ENCODE data around the gene PPCDC.

The PPCDC gene

DNA sequence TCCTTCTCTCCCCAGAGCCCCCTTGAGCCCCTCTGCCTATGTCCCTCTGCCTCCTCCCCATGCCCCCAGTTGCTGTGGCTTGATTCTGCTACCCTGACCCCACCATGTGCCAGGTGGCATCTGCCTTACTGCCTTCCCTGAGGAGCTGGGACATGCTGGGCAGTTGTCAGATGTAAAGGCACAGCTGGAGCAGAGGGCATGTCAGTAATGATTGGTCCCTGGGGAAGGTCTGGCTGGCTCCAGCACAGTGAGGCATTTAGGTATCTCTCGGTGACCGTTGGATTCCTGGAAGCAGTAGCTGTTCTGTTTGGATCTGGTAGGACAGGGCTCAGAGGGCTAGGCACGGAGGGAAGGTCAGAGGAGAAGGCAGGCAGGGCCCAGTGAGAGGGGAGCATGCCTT is 3.5 kb upstream of the PPCDC start:
- no peak for DNase-seq

DNA sequence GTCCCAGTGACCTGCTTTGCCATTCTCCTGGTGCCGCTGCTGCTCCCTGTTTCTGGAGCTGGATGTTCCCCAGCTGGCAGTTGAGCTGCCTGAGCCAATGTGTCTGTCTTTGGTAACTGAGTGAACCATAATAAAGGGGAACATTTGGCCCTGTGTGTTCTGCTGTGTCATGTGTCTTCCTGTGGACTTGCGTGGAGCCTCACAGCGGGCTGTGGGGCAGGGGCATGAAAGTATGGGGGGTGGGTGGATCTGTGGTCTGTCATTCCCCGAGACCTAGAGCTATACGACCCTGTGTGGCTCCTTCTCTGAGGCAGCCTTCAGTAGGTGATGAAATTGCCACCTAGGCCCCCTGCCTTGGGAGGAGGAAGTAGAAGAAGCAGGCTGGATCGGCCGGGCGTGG is 2.0 kb upstream of the PPCDC start:
- DNase-seq, result no peak

DNA sequence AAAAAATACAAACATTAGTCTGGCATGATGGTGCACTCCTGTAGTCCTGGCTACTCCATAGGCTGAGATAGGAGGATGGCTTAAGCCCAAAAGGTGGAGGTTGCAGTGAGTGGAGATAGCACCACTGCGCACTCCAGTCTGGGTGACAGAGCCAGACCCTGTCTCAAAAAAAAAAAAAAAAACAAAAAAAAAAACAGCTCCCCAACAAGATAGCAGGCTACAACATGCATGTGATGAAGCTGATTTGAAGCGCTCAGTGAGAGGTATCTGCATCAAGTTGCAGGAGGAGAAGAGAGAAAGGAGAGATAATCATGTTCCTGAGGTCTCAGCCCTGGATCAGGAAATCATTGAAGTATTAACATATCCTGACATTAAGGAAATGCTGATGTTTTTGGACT is 608 bp upstream of the PPCDC start:
- no peak for DNase-seq

DNA sequence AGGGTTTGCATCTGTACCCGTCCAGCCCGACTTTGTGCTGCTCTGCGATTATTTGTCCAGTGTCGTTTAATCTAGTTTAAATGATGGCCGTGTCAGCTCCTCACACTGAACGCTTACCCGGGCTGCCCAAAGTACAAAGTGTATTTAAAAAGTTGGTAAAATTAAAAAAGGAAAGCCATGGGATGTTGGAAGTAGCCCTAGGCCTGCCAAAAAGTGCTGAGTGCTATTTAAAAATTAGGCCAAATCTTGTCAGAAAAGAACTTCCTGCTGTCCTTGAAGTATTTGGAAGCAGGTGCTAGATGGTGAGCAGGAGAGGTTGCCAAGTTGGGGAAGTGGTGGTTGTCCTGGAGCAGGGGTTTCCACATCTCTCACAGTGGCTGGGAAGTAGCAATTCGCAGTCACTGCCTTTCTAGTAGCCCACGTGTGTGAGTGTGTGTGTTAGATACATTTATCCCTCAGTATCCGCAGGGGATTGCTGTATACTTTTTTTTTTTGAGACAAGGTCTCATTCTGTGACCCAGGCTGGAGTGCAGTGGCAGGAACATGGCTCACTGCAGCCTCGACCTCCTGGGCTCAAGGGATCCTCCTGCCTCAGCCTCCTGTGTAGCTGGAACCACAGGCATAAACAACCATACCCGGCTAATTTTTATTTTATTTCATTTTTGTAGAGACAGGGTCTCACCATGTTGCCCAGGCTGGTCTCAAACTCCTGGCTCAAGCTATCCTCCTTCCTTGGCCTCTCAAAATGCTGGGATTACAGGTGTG is 664 bp downstream of the PPCDC start:
- DNase-seq, result no peak

DNA sequence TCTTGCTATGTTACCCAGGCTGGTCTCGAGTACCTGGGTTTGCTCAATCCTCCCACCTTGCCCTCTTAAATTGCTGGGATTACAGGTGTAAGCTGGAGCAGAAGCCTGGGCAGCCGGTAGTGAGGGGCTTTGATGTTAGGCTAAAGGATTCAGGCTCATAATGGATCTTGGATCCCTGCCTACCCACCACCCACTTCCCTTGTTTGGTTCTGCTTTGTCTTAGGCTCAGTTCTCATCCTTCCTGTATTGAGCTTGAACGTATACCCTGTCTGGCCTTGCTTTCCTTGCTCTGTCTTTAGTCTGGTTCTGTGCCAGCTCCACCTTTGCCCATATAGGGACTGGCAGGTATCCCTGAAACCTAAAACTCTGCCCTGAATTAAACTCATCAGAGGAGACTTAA is 1.7 kb downstream of the PPCDC start:
- DNase-seq, result no peak

DNA sequence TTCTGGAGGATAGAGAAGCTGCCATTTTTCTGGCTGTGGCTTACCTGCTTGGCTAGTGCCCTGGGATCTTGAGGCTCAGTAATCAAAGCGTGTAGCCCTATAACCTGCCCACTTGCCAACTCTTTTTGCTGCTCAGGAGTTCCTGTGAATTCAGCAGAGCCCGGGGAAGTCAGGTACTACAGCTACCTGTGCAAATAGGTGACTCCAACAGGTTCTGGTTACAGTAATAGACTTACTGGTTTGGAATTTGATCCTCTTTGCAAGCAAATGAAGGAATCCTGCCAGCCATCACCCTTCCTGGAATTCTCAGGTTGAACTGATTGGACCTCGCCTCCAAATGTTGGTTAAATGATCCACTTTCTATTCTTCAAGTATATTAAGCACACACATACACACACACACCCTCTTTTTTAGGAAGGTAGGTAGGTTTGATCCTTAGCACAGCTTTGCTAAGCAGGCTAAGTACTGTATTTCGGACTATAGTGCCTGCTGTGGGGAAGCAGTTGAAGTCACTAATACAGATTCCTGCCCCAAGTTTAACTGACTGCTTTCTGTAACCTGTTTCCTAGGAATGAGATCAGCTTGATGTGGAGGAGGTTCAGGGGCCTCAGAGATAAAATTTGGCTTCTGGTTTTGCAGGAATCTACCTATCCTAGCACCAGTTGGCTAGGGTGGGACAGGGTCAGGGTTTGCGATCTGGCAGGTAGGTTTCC is 2.3 kb downstream of the PPCDC start:
- DNase-seq, result no peak

DNA sequence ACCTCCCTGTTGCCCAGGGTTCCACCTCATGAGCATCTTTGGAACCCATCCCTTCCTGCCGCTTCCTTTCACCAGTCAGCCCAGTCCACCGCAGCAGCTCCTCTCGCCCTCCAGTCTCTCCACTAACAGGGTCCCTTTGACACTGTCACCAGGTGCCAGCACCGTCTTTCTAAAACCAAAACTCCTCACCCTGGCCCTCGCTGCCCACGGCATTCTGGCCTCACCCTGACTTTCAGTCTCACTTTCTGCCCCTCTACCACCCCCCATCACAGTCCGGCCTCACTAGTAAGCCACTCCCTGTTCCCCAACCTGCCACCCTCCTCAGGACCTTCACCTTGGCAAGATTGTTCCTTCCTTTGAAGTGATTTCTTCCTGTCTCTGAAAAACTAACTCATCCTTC is 4.2 kb downstream of the PPCDC start:
- DNase-seq, result no peak

DNA sequence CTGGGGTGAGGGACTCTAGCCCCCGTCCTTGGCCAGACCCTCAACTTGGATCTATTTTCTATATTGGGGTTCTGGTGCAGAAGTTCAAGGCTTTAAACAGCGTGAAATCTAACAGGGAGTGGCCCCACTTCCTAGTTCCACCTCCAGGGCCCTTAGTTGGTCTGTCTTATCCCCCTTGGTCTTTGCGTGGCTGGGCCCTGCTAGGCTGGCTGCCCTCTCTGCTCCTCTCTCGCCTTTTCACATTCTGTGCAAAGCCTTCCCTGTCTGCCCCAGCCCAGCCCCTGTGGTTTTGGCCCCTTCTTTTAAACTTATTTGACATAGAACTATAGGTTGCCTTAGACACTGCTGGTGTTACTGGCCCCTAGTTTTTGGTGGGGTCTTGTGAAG is 5.6 kb downstream of the PPCDC start:
- no peak for DNase-seq

DNA sequence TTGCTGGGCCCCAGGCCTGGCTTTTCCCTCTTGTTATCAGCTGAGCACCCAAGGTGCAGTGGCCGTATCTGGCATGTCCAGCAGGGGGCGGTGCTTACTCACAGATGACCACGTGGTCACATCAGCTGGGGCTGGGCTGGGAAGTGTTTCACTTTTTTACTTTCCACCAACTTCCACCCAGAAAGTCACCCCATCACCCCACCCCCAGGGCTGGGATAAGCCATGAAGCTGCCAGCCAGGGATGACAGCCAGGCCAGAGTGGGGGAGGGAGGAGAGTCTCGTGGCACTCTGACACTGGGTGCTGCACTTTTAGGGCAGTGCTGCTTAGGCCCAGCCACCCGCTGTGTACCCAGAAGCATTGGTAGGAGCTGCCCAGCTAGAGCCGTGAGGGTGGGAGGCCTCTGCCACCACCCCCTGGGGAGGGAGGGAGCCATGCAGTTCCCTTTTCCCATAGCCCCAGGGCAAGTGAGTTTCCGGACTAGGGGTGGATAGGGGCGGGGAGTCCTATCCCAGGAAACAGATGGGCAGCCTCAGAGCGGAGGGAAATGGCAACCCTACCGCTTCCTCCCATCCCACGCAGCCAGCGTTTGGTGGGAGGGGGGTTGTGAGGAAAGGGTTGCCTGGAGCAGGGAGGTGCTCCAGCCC is 6.1 kb downstream of the PPCDC start:
- peak; percentile 38 for DNase-seq

DNA sequence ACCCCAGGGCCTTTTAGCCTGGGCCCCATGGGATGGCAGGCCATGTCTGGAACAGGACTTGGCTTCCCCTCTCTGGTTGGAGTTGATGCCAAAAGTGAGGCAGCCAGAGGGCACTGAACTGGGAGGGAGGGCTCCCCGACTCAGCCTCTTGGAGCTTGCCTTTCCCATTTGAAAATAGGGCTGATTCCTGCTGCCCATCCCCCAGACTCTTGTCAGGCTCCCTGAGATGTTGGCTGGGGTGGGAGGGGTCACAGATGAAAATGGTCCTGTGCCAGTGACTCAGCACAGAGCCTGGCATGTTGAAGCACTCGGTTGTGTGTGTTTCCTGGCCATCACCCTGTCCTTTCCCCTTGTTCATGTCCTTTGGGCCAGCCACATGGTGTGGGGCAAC is 6.6 kb downstream of the PPCDC start:
- no peak for DNase-seq

DNA sequence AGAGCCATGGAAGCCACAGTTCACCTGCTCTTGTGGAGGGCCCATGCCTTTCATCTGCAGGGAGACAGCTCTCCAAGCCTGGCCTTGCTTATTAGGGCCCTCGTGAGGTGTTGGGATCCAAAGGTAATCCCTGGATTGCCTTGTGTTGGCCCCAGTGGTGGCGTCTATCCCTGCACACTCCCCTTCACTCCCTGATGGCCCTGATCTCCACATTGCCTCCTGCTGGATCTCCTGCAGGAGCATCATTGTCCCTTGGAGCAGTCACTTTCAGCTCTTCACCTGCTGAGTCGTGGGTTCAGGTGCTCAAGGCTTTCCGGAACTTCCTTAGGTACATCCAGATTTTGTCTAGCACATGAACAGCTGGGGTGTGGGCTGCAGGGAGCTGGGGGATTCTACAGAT is 7.0 kb downstream of the PPCDC start:
- DNase-seq, result no peak

DNA sequence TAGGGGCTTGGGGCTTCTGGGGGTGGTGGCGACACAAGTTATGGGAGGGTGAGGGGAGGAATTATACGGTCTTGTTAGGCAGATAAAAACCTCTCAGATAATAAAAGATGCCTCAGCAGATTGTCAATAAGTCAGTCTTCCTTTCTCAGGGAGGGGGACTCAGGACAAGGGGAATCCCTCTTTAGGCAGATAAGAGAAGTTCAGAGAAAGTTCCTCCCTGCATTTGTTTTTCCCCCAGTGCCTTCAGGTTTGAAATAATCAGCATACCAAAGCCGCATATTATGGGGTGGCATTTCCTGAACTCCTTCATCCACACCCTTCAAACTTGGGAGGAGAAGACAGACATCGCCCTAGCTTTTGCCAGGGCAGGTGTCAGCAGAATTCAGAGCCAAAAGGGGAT is 8.5 kb downstream of the PPCDC start:
- no peak for DNase-seq

DNA sequence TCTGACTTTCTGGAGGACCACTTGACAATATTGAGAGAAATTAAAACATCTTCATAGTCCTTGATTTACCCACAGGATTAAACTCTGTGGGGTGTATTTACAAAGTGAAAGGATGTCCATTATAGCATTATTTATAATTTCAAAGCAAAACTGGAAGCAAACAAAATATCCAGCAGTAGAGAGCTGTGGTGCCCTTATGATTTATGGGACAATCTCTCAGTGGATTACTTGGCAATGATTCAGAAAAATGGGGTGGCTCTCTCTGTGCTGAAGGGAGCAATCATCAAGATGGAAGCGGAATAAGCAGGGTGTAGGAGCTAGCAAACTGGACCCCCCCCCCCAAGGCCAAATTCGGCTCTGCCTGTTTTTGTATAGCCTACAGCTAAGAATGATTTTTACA is 9.0 kb downstream of the PPCDC start:
- no peak for DNase-seq

DNA sequence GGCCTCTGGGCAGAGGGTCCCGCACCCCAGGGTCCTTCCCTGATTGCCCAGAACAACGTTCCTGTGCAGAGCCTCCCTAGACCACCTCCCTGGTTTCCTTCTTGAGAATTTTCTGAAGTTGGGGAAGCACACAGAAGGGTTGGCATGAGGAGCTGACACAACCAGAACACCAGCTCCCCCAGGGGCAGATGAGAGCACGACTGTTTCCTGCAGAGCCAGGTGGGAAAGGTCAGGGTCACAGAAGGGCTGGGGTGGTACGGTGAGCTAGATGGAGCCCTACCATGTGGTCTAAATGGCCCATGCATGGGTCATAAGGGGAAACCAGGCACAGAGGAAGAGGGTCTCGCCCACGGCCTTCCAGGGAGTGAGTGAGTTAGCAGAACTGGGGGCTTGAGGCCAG is 10.4 kb downstream of the PPCDC start:
- DNase-seq, result no peak

DNA sequence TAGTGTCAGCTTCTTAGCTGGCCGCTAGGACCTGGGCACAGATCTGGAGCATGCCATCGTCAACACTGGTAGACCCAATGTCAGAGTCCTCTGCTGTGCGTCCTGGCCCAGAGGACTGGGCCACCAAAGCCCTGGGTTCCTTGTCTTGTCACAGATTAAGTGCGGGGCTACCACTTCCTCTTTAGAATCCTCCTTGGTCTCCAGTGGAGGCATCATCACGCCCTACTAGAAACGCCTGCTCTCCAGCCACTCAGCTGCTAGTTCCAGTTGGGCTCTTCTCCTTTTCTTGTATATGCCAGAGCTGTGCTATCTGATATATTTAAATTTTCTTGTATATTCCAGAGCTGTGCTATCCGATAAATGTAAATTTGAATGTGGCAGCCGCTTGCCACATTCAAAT is 11.2 kb downstream of the PPCDC start:
- no peak for DNase-seq

DNA sequence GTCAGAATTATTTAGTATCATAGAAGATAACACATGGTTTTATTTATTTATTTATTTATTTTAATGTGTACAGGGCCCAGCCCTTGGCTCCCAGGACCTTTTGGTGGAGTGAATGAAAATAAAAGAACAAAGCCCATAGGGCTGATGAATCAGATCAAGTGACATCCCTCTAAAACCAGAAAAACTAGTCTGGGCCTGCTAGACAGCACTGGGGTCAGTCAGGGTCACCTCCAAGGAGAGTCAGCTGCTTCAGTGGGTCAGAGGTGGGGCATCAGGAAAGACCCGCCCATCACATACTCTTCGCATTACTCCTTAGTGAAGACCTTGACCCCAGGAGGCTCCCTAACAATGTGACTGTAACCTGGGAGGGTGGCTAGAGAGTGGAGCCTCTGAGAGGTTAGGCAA is 12.8 kb downstream of the PPCDC start:
- DNase-seq, result no peak

DNA sequence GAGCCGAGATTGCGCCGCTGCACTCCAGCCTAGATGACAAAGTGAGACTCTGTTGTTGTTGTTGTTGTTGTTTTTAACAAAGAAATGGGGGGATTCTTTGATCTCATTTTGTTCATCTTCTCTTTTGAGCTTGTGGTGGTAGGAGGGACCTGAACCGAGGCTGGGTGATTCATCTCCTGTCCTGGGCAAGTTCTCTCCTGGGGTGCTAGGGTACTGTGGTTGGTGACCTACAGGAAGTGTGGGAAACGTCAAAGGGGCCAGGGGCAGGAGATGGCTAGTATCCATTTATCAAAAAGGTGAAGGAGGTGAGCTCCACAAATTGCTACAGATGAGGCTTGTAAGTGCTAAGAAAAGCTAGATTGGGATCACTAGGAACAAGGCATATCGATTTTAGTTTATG is 14.3 kb downstream of the PPCDC start:
- DNase-seq, result no peak

DNA sequence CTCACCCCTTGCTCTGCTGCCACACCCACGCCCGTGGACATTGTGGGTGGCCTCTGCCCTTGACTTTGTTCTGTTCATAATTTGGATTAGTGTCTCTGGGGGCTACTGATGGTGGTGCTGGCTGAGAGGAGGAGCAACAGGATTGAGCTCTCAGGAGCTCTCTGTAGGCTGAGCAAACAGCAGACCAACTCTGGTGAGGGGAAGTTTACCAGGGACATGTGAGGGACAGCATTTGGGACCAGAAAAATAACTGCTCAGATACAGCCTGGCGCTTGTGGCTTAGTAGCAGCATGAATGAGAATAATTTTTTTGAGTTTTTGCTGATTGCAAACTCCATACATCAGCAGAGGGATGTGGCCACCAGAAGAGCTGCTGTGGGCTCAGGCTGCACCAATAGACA is 14.8 kb downstream of the PPCDC start:
- DNase-seq, result no peak

DNA sequence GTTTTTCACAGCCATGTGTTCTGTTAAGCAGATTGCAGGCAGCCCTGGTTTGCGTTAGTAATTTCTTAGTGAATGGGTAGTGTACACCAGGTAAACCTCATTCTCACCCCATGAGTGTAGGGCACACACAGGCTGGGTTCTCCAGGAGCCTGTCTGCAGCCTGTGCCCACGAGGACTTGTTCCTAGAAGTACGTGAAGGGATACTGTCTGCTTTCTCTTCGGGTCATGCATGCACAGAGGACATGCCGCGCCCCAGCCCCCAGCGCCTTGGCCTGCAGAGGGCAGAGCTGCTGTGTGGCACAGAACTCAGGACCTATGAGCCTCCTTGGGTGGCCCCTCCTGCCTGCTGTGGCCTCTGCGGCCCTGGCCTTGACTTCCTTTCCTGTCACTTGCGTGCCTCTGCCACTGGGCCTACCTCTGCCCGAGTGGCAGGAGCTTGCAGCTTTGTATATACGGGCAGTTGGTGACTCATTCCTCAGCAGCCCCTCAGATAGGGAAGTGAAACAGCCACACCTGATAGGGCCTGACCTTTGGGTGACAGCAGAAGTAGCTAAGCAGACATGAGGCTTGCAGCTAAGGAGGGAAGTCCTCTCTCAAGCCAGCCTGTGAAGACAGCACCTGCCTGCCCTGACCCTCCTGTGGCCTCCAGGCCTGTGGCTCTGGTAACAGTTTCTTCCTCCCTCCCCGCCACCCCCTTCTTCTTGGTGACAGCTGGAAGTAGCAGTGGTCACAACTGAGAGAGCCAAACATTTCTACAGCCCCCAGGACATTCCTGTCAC is 19.5 kb downstream of the PPCDC start:
- DNase-seq, result no peak

DNA sequence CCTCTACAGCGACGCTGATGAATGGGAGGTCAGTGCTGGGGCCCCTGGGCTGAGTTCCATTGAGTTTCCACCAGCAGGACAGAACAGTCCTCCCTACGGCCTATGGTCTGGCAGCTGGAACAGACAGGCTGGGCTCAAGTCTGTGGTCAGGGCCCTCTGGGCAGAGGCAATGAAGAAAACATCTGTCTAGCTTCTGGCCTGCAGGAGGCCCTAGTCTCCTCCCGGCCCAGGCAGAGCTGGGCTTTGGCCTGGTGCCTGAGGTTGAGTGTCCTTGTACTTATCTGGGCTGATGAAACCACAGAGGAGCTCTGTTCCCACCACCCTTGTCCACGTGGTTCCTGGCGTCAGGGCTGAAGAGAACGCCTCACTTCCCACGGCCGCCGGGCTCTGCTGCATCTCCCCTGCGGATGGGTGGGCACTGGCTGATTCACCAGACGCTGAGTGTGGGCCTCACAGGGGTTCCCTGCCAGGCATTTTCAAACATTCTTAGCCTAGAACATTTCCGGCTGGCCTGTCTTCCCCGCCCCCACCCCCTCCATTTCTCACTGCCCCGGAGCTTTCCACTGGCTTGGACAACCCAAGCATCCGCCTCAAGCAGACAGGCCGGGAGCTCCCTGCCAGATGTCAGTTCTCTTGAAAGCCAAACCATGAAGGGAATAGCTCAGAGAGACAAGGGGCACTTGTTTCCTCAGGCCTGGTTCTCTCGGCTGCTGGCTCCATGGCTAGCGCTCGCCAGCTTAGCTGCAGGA is 20.3 kb downstream of the PPCDC start:
- DNase-seq, result no peak

DNA sequence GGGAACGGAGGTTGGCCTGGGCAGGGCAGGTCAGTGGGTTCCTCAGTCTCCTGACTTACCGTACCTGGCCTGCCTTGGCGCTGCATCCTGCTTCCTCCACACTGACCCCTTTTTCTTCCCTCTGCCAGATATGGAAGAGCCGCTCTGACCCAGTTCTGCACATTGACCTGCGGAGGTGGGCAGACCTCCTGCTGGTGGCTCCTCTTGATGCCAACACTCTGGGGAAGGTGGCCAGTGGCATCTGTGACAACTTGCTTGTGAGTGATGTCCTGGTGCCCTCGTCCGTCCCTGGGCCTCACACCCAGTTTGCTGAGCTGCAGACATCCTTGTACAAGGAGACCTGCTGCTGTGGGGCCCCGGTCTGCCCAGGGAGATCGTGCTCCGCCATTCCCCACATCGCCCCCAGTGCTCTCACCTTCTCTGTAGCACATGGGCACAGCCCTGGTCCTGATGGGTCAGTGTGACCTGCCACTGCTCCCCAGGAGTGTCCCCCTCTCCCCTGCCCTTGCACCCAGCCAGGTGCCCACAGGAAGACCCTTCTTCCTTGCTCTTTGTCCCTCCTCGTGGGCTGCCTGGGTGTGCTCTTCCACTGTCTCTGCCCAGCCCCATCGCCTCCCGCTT is 21.0 kb downstream of the PPCDC start:
- no peak for DNase-seq

DNA sequence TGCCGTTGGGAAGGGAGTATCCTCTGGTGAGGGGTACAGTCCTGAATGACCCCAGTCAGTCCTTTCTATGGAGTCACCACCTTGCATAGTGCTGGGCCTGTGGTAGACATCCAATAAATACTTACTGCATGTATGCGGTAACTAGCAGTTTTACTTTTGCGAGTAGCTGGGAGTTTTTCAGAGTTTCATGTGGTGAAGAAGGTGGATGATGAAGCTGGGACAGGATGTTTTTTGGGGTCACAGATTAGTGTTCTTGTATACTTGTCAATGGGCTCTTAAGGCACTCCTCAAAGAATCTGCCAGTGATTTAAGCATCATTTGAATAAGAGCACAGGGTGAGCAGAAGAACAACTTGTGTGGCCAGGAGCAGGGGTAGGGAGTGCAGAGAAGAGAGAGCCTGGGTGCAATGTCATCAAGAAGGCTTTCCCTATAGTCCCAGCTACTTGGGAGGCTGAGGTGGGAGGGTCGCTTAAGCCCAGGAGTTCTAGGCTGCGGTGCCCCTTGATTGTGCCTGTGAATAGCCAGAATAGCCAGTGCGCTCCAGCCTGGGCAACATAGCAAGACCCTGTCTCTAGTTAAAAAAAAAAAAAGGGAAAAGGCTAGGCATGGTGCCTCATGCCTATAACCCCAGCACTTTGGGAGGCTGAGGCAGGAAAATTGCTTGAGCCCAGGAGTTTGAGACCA is 22.1 kb downstream of the PPCDC start:
- no peak for DNase-seq

Data from NCI-H345 (cell line).